ENCODE data around the gene PLCXD1.
"Not testable (repeated sequence)": the region's sequence is repeated elsewhere in the genome, so short reads cannot be mapped to it uniquely, and the experiment has no call there.

Gene PLCXD1

DNA sequence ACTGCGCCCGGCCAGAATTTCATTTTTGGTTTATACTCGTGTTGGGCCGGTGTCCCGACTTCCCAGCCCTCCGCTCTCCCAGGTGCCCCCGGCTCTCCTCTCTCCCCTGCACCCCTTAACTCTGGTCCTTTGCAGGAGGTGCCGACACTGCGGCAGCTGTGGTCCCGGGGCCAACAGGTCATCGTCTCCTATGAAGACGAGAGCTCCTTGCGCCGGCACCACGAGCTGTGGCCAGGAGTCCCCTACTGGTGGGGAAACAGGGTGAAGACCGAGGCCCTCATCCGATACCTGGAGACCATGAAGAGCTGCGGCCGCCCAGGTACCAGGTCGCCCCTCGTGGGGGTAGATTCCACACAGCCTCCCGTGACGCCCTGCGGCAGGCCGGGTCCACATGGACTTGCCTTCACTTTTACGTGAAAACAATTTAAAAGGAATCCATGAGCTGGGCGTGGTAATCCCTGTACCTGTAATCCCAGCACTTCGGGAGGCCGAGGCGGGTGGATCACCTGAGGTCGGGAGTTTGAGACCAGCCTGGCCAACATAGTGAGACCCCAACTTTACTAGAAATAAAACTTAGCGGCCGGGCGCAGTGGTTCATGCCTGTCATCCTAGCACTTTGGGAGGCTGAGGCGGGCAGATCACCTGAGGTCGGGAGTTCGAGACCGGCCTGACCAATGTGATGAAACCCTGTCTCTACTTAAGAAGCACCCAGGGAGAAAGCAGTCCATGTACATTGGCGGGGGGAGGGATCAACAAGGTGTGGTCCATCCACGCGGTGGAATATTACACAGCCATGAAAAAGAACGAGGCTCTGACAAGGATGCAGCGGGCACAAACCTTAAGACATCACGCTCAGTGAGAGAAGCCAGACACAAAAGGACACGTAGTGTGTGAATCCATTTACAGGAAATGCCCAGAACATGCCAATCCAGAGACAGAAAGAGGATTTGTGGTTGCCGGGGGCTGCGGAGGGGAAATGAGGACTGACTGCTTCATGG, 12.0 kb downstream of the PLCXD1 start:
- no peak for DNase-seq

DNA sequence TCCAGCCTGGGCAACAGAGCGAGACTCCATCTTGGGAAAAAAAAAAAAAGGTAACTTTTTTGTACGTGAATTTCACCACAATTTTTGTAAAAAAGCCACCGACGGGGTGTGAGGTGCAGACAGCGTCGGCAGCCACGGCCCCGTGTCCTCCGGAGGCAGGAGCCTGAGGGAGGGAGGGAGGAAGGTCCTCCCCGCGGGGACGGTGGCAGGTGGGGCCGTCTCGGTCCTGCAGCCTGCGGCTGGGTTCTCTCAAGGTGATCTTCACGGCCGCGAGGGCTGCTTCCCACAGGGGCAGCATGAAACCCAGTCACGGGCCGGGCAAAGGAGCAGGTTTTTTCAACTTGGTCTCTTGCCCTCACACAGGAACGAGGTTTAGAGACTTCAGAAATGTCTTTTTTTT, 14.0 kb downstream of the PLCXD1 start:
- no peak for DNase-seq

GRCh38 chrX:298993-299392, 17.8 kb downstream of the PLCXD1 start:
- no peak for DNase-seq

- no peak for DNase-seq
Measured at GRCh38 chrX:300334-300733, 19.2 kb downstream of the PLCXD1 start.

DNA sequence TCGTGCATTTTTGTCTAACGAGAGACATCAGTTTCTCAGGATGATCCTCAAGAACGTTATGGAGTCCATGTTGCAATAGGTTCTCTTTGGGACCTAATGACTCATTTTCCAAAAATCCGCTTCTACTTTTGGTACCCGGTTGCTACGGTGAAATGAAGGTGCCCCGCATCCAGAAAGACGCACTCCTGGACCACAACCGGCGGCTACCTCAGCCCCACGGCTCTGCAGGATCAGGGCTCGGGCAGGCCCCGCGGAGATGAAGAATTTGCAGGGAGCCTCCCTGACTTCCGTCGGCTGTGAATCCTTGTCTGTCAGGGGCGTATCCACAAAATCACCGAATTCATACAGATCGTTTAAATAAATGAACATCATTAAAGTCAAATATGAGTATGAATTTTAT, 21.8 kb downstream of the PLCXD1 start:
- no peak for DNase-seq

DNA sequence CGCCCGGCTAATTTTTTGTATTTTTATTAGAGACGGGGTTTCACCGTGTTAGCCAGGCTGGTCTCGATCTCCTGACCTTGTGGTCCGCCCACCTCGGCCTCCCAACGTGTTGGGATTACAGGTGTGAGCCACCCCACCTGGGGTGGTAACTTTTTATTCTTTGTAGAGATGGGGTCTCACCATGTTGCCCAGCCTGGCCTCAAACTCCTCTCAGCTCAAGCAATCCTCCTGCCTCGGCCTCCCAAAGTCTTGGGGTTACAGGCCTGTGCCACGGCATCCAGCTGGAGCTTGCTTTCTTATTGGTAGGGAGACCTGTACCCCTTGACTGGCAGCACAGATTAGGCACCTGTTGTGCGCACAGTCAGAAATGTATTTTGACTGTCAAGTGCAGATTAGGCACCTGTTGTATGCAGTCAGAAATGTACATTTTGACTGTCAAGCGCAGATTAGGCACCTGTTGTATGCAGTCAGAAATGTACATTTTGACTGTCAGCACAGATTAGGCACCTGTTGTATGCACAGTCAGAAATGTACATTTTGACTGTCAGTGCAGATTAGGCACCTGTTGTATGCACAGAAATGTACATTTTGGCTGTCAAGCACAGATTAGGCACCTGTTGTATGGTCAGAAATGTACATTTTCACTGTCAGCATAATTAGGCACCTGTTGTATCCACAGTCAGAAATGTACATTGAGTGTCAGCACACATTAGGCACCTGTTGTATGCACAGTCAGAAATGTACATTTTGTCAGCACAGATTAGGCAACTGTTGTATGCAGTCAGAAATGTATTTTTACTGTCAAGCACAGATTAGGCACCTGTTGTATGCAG, 24.8 kb downstream of the PLCXD1 start:
- DNase-seq, result not testable (repeated sequence)

DNA sequence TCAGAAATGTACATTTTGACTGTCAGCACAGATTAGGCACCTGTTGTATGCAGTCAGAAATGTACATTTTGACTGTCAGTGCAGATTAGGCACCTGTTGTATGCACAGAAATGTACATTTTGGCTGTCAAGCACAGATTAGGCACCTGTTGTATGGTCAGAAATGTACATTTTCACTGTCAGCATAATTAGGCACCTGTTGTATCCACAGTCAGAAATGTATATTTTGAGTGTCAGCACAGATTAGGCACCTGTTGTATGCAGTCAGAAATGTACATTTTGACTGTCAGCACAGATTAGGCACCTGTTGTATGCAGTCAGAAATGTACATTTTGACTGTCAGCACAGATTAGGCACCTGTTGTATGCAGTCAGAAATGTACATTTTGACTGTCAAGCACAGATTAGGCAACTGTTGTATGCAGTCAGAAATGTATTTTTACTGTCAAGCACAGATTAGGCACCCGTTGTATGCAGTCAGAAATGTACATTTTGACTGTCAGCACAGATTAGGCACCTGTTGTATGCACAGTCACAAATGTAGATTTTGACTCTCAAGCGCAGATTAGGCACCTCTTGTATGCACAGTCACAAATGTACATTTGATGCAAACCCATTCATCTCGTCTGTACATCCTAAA, 25.6 kb downstream of the PLCXD1 start:
- not testable (repeated sequence) for DNase-seq

GRCh38 chrX:307261-308111, 26.3 kb downstream of the PLCXD1 start:
- no peak for DNase-seq

DNA sequence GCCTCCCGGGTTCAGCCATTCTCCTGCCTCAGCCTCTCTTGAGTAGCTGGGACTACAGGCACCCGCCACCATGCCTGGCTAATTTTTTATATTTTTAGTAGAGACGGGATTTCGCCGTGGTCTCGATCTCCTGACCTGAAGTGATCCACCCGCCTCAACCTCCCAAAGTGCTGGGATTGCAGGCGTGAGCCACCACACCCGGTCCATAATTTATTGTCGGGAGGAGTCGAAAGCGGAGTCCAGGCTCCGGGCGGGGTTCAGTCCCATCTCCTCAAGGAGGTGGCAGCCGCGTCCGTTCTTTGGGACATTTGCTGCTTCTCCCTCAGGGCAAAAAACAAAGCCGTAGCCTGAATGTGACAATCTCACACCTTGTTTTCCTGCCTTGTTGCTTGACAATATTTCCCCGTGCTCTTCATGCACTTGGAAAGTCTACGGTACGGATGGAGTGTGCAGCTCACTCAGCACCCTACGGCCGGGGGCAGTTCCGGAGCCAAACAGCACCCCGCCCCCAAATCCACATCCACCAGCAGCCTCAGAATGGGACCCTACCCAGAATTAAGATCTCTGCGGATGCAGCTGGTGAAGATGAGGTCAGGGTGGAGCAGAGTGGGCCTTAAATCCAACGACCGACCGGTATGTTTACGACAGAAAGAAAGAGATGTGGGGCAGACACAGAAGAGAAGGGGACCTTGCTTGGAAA, 27.8 kb downstream of the PLCXD1 start:
- no peak for DNase-seq

DNA sequence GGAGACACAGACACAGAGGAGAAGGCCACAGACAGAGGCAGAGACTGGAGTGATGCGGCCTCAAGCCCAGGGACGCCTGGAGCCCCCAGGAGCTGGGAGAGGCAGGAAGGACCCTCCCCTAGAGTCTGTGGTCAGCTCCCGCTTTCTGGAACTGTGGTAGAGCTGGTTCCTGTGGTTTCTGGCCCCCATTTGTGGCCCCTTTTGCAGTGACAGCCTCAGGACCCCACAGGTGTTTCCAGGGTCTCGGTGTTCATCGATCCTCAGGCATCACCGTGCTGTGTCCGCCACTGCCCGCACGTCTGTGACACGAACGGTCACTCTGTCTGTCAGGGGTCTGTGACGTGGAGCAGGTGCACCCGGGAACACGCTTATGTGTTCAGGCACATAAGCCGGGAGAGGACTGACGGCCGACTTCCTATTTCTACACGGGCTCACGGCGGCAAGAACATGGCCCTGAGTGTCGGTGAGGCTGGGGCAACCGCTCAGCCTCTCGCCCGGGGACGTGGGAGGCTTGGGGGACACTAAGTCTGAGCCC, 29.5 kb downstream of the PLCXD1 start:
- DNase-seq, result no peak

DNA sequence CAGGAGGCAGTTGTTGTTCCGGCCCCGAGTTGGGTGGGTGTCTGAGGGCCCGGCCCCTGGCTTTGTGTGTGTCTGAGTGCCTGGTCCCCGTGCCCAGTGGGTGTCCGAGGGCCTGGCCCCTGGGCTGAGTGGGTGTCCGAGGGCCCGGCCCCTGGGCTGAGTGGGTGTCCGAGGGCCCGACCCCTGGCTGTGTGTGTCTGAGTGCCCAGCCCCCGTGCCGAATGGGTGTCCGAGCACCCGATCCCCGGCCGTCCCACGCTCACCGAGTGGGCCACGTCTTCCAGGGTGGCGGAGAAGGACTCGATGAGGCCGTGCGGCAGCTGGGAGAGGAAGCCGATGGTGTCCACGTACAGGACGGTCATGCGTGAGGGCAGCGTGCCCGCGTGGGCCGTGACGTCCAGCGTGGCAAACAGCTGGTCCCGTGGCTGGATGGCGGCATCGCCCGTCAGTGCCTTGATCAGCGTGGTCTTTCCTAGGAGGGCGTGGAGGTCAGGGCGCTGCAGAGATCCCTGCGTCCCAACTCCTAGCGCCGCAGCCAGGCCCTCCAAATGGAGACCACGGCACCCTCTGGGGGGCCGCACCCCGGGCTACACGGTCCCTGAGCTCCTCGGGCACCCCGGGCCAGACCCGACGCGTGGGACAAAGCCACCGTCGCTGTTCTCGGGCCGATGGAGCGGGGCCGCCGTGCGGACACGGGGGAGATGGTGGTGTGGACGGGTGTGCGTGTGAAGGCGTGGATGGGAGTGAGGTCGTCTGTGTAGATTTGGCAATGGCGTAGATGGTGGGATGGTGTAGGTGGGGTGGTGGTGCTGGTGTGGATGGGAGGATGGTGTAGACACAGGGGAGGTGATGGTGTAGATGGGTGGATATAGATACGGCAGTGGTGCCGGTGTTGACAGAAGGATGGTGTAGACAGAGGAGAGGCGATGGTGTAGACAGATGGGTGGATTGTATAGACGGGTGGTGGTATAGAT, 30.3 kb downstream of the PLCXD1 start:
- DNase-seq, result no peak

DNA sequence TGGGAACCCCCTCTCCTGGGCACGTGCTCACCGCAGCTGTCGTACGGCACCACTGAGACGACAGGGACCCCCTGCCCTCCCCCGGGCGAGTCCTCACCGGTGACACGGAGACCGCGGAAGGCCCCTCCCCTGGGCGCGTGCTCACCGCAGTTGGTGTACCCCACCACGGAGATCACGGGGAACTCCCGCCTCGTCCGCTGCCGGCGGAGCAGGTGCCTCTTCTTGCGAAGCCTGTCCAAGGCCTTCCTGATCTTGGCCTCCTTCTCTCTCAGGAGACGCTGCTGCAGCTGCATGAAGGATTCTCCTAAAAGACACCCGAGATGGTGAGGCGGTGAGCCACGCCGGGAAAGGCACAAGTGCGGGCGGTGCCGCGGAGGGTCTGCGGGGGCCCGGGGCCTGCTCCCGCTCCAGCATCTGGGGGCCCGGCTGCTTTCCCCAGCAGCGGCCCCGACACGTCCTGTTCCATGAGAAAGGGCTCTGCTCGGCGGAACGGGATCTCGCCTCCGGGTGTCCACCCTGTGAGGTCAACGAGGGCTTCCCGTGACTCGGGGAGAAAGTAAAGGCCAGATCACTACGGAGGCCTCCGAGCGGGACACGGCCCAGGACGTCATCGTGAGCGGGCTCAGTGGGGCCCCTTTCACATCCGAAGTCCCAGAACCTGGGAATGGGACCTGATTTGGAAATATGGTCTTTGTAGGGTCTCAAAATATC, 31.6 kb downstream of the PLCXD1 start:
- no peak for DNase-seq

DNA sequence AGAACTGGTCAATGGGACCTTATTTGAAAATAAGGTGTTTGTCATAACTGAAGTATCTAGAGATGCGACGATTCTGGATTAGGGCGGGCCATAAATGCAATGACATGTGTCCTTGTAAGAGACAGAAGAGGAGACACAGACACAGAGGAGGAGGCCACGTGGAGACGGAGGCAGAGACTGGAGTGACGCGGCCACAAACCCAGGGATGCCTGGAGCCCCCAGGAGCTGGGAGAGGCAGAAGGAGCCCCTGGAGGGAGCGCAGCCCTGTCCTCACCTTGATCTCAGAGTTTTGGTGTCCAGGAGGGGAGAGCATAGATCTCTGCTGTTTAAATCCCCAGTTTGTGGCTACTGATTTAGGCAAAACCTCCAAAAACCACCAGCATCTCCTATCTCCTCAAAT, 32.4 kb downstream of the PLCXD1 start:
- DNase-seq, result no peak

DNA sequence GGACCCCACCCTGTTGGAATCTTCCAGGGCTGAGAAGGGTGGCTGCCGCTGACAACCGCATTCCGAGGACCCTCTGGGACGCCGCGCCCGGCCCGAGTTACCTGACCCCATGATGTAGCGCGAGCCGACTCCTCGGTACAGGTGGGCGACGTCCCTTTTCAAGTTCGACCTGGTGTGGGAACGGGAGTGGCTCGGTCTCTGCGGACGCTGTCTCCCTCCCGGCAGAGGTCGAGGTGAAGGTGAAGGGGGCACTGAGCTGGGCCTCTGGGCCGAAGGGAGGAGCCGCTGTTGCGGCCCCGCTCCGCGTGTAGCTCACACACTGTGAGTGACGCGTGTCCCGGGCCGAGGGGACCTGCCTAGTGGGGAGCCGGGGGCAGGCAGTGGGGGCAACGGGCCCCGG, 32.9 kb downstream of the PLCXD1 start:
- DNase-seq, result no peak

- no peak for DNase-seq
Measured at GRCh38 chrX:314781-315595, 33.8 kb downstream of the PLCXD1 start.

DNA sequence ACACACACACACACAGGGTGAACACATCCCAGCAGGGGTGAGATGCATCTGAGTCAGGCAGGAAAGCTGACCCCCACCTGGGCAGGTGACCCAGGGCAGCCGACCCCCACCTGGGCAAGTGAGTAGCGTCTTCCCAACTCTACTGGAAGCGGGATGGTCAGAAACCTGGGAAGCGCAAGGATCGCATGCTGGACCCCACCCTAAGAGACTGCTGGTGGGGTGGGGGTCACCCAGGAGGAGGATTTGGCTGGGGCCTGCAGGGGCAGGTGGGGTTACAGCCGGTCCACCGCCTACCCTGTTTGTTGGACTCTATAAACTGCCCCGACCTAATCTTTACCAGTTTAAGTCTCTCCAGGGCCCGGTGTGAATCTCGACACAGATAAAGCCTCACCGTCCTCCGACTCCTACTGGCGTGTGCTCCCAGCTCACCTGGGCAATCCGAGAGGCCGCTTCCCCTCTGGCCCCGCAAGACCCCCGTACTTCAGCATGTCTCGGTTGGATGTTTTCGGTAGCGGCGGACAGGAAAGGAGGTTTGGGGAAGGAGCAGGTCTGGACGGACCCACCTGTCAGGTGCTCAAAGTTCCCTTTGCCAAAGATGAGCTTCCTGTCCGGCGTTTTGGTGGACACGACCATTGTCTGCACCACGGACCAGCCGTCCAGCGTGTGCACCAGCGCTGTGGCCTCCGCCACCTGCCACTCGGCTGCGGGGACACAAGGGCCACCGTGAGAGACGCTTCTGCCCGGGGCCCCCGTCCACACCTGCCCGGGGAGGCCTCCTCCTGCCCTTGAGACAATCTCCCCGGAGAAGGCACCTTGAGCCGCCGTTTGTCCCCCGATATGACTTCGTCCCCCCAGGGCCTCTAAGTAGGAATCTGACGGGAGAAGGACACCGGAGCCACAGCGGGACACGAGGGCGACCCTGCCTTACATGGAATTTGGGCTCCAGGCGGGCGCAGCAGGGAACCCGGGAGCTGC, 35.5 kb downstream of the PLCXD1 start:
- DNase-seq, result no peak

GRCh38 chrX:317424-318067, 36.4 kb downstream of the PLCXD1 start:
- DNase-seq, result no peak

Data from kidney glomerular epithelial cell (primary cell).